Smooth muscle cell (in vitro differentiated cells): ENCODE data around the gene KCNJ16. TPM values are rescaled to one million over a fixed set of nuclear protein-coding genes. Genes with fewer than 3 reads are reported as not detected.

Experiments
- DNase-seq: peaks from one replicate; lab custom pipeline; 2025; ENCODE audit not compliant: unreplicated experiment; lab: John Stamatoyannopoulos, UW
- H2AFZ ChIP-seq: fragments of 200-600 bp; sonication (generic); 2 replicates; pipeline ENCODE4 v1.6.0; 2016; ENCODE audit warnings: antibody characterized with exemption, low read depth, mild to moderate bottlenecking
- H3F3A ChIP-seq: fragments of 200-600 bp; sonication (generic); 2 replicates; pipeline ENCODE4 v1.6.0; 2017; ENCODE audit warnings: antibody characterized with exemption, low read depth
- H3K27ac ChIP-seq: fragments of 200-600 bp; sonication (generic); 2 replicates; pipeline ENCODE4 v1.5.1; 2016; ENCODE audit warnings: low read depth, mild to moderate bottlenecking
- H3K27me3 ChIP-seq: fragments of 200-600 bp; sonication (generic); 2 replicates; pipeline ENCODE4 v1.6.1; 2016; ENCODE audit warnings: low read depth, mild to moderate bottlenecking
- H3K36me3 ChIP-seq: fragments of 200-600 bp; sonication (generic); 2 replicates; pipeline ENCODE4 v1.5.1; 2016; ENCODE audit warnings: low read depth
- H3K4me1 ChIP-seq: fragments of 200-600 bp; sonication (generic); 2 replicates; pipeline ENCODE4 v1.5.1; 2016; ENCODE audit warnings: low read depth
- H3K4me2 ChIP-seq: fragments of 200-600 bp; sonication (generic); 2 replicates; pipeline ENCODE4 v1.6.0; 2016; ENCODE audit warnings: mild to moderate bottlenecking
- H3K4me3 ChIP-seq: fragments of 200-600 bp; sonication (generic); 2 replicates; pipeline ENCODE4 v1.5.1; 2016; ENCODE audit warnings: mild to moderate bottlenecking
- H3K79me2 ChIP-seq: fragments of 200-600 bp; sonication (generic); 2 replicates; pipeline ENCODE4 v1.6.0; 2016; ENCODE audit warnings: low read depth, mild to moderate bottlenecking
- H3K9ac ChIP-seq: fragments of 200-600 bp; sonication (generic); 2 replicates; pipeline ENCODE4 v1.6.0; 2016; ENCODE audit warnings: low read depth
- H3K9me3 ChIP-seq: fragments of 200-600 bp; sonication (generic); replicated peaks from 2 replicates; pipeline ENCODE4 v1.5.1; 2016; ENCODE audit warnings: low read depth
- H4K20me1 ChIP-seq: fragments of 200-600 bp; sonication (generic); 2 replicates; pipeline ENCODE4 v1.6.0; 2016; ENCODE audit warnings: low read depth
- CTCF ChIP-seq: fragments of 200-600 bp; sonication (generic); IDR thresholded peaks from 2 replicates; pipeline ENCODE4 v1.5.1; 2017; ENCODE audit warnings: borderline replicate concordance, mild to moderate bottlenecking, antibody characterized with exemption; ENCODE audit not compliant: insufficient read depth, poor library complexity, severe bottlenecking
- WGBS: methylation state at CpG from one replicate; pipeline ENCODE4 v1.1.7; 2016; ENCODE audit warnings: low lambda C conversion rate; 5-methylcytosine and 5-hydroxymethylcytosine counted together
- polyA plus RNA-seq: library from polyadenylated mRNA; unstranded; fragments of >200 nt; fragmentation: Nextera tagmentation; extraction: Ambion mirVana; gene quantifications from 2 replicates; pipeline ENCODE4 v1.2.1, GENCODE V29; 2016
- total RNA-seq: library from RNA; depleted of rRNA; stranded (reverse); fragments of >200 nt; gene quantifications from 2 replicates; pipeline ENCODE4 v1.2.3, GENCODE V29; 2014

Gene KCNJ16
- total and polyA plus RNA-seq, 2 experiments from 2014 or later, result 0.09 TPM; not detected in 1

DNA sequence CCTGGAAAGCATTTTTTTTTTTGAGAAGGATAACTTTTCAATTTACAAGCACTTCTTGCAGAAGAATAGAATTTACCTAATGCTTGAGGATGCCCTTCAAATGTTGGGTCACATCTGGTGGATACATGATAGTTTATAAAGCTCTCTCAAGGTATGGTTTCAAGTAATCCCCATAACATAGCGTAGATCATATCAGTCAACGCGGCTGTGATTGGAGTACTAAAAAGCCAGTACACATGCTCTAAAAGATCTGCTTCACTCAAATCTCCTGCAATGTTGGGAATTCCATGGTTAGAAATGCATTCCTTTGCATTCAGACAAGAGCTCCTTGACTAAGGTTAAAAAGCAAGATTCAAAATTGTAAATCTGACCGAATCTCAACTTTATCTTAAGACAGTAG, 3.9 kb upstream of the KCNJ16 start:
- Histone ChIP-seq H3K27ac (no peak overlapping the region), H3K9ac (no peak overlapping the region), H3K79me2 (no peaks in the 10 kb centered on the region), H3K9me3 (no peaks in the 10 kb centered on the region), H3K4me3 (no peak overlapping the region), H3K4me1 (no peaks in the 10 kb centered on the region), H3K27me3 (no peaks in the 10 kb centered on the region), H3K36me3 (no peaks in the 10 kb centered on the region), H3K4me2 (no peak overlapping the region), H2AFZ (no peak overlapping the region), H4K20me1 (no peaks in the 10 kb centered on the region), H3F3A (no peaks in the 10 kb centered on the region)
- DNase-seq, result no peak
- TF ChIP-seq CTCF, result no peak
- 79% methylated on average over 4 of the region's 4 CpGs for WGBS

DNA sequence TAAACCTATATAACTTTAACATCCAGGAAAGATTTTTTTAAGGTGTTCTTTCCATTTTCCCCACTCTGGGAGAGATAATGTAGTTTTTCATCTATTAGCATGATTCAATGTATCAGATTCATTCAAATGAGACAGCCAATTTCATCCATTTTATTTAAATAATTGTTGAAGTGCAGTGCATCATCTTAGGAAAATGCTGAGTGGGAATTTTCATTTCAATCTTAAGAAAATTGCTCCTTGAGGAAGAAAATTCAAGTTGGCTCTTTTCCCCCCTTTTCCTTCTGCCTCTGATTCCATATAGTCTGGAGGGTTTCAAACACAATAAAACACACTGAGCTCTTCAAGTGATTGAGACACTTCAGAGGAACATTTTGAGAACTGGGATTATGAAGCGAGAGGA, 3.4 kb upstream of the KCNJ16 start:
- no peak for DNase-seq
- H3K4me3 ChIP-seq, result no peak overlapping the region
- no peak overlapping the region for H2AFZ ChIP-seq
- H3K27me3 ChIP-seq, result no peaks in the 10 kb centered on the region
- WGBS, result 96% methylated on average over 1 of the region's 1 CpG
- H3F3A ChIP-seq, result no peaks in the 10 kb centered on the region
- no peak overlapping the region for H3K9ac ChIP-seq
- H3K36me3 ChIP-seq, result no peaks in the 10 kb centered on the region
- no peak overlapping the region for H3K4me2 ChIP-seq
- H3K27ac ChIP-seq, result no peak overlapping the region
- no peaks in the 10 kb centered on the region for H3K79me2 ChIP-seq
- H3K4me1 ChIP-seq, result no peaks in the 10 kb centered on the region
- H3K9me3 ChIP-seq, result no peaks in the 10 kb centered on the region
- TF ChIP-seq CTCF, result no peak
- no peaks in the 10 kb centered on the region for H4K20me1 ChIP-seq

GRCh38 chr17:70072546-70073309, 2.3 kb upstream of the KCNJ16 start:
- Histone ChIP-seq H2AFZ (no peak overlapping the region), H3K27me3 (no peaks in the 10 kb centered on the region), H3K4me3 (no peak overlapping the region), H3K27ac (no peak overlapping the region), H3K4me2 (no peak overlapping the region), H3K4me1 (no peaks in the 10 kb centered on the region), H3K36me3 (no peaks in the 10 kb centered on the region), H3F3A (no peaks in the 10 kb centered on the region), H3K79me2 (no peaks in the 10 kb centered on the region), H4K20me1 (no peaks in the 10 kb centered on the region), H3K9me3 (no peaks in the 10 kb centered on the region), H3K9ac (no peak overlapping the region)
- DNase-seq, result no peak
- no peak for TF ChIP-seq CTCF
- 92% methylated on average over 5 of the region's 5 CpGs for WGBS

DNA sequence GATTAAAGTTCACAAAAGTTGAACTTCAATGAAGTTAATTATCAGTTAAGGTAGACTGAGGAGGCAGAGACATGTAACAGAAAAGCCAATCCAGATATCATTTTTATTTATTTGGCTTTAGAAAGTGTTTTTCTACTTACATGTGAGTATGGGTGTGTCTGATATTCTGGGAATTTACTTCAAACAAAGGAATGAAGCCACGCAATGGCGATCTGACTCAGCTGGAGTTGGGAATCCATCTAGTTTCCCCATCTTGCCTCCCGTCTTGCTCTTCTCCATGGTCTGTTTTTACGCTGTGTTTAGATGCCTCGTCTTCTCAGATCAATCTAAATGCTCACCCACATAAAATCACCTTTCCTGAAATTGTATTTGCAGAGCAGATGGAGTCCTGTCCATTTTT, 1.7 kb upstream of the KCNJ16 start:
- no peaks in the 10 kb centered on the region for H3K36me3 ChIP-seq
- no peaks in the 10 kb centered on the region for H4K20me1 ChIP-seq

More for the DNA sequence above, 1.7 kb upstream of the KCNJ16 start:
- 94% methylated on average over 5 of the region's 5 CpGs for WGBS
- no peak for DNase-seq
- no peak for TF ChIP-seq CTCF
- Histone ChIP-seq H3K4me3 (no peak overlapping the region), H3K27me3 (no peaks in the 10 kb centered on the region), H2AFZ (no peak overlapping the region), H3K79me2 (no peaks in the 10 kb centered on the region), H3K4me1 (no peaks in the 10 kb centered on the region), H3F3A (no peaks in the 10 kb centered on the region), H3K4me2 (no peak overlapping the region), H3K9ac (no peak overlapping the region), H3K9me3 (no peaks in the 10 kb centered on the region), H3K27ac (no peak overlapping the region)
